AG09319 (cell line): Measurements from ENCODE around the gene ZNF407.

Experiments
- DNase-seq: peaks from one replicate; pipeline ENCODE4 v3.0.0-alpha.2; 2010; ENCODE audit warnings: low read depth; ENCODE audit errors: extremely low read depth
- TF ChIP-seq, protein P1 (sequence below): IDR thresholded peaks from 2 replicates; pipeline ENCODE4 v1.5.1; 2011; ENCODE audit warnings: low read depth, mild to moderate bottlenecking, inconsistent platforms, low read length, moderate library complexity

ZNF407 gene

DNA sequence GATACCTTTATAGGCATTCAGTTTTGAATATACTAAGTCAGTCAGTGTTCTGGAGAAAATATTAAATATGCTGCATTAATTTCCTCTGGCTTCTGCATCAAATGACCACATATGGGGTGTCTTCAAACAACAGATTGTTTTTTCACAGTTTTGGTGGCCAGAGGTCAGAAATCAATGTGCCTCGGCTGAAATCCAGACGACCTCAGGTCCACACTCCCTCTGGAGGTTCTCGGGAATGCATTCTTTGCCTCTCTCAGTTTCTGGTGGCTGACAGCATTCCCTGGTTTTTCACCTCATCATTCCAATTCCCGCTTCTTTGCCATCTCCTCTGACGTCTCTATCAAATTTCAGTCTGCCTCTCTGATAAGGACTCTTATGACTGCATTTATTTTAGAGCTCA is 142.3 kb downstream of the ZNF407 start:
- no peak for DNase-seq
- TF ChIP-seq, protein P1, sequence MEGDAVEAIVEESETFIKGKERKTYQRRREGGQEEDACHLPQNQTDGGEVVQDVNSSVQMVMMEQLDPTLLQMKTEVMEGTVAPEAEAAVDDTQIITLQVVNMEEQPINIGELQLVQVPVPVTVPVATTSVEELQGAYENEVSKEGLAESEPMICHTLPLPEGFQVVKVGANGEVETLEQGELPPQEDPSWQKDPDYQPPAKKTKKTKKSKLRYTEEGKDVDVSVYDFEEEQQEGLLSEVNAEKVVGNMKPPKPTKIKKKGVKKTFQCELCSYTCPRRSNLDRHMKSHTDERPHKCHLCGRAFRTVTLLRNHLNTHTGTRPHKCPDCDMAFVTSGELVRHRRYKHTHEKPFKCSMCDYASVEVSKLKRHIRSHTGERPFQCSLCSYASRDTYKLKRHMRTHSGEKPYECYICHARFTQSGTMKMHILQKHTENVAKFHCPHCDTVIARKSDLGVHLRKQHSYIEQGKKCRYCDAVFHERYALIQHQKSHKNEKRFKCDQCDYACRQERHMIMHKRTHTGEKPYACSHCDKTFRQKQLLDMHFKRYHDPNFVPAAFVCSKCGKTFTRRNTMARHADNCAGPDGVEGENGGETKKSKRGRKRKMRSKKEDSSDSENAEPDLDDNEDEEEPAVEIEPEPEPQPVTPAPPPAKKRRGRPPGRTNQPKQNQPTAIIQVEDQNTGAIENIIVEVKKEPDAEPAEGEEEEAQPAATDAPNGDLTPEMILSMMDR = no peak

DNA sequence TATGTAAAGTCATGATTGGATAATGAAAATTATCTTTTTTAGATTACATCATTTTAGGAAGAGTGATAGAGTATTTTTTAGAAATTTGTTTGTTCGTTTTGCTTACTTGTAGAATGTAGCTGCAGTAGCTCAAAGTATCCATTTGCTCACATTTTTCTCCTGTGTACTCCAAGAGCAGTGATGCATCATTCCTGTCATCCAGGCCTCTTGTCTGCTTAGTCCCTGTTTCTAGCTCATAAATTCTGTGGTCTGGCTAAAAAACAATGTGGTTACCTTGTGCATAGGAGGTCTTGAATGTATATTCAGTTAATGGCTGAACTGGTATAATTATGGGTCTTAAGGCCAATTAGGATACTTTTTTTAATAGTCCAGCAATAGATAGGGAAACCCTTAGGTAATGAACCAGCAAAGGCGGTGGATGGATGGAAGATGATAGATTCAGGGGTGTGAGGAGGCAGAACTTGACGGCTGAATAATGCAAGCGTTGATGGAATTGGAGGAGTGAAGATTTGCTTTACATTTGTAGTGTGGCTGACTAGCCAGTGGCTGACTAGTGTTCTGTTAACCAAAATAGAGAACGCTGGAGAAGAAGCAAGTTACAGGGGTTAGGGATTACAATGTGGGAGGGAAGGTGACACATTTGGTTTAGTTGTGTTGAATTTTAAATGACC is 145.0 kb downstream of the ZNF407 start:
- no peak for DNase-seq
- TF ChIP-seq, protein P1 = no peak

DNA sequence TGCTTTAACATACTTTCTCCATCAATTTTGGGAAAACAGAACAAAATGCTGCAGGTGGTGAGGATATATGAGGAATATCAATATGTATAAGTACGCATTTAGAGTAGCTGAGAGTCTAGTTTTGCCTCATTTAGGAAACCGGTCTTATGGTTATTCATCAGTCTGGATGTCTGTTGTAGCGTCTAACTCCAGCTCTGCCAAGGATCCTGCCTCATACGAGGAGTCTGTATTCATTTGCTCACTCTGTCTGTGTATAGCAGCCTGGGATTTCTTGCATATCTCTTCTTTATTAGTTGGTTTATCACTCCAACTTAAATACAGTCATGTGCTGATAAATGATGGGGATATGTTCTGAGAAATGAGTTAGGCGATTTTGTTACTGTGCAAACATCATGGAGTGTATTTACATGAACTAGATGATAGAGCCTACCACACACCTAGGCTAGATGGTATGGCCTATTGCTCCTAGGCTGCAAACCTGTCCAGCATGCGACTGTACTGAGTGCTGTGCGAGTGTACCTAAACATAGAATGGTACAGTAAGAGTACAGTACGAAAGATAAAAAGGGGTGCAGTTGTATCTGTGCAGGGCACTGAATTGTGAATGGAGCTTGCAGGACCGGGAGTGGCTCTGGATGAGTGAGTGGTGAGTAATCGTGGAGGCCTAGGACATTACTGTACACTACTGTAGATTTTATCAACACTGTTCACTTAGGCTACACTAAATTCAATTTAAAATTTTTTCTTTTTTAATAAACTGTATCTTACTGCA is 148.1 kb downstream of the ZNF407 start:
- DNase-seq = no peak
- TF ChIP-seq, protein P1 = no peak

DNA sequence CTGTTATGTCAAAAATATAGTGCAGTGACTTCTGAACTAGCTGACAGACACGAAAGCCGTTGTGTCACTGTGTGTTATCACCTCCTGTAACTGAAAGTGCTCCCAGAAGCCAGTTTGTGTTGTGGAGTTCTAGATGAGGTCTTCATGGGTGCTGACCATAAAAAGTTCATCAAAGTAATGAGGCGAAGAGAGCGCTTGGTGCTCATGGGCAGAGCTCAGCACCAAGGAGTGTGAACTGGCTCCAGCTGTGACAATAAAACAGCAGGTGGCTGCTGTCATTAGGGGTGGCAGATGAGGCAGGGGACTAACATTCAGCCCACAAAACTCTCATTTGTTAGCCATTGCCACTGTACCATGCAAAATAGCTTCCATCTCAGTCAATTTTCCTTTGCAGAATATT is 151.1 kb downstream of the ZNF407 start:
- TF ChIP-seq, protein P1 = no peak
- DNase-seq = no peak

DNA sequence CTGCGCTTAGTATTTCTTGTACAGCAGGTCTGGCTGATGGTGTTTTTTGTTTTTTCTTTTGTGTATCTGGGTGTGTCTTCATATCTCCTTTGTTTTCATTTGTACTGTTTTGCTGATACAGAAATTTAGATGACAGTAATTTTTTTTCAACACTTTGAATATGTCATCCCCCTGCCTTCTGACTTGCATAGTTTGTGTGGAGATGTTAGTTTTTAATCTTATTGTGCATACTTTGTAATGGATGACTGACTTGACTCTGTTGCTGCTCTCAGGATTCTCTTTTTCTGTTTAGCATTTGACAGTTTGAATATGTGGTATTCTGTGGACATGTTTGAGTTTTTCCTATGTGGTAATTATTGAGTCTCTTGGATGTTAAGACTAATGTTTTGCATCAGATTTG is 161.3 kb downstream of the ZNF407 start:
- no peak for DNase-seq
- TF ChIP-seq, protein P1 = no peak

DNA sequence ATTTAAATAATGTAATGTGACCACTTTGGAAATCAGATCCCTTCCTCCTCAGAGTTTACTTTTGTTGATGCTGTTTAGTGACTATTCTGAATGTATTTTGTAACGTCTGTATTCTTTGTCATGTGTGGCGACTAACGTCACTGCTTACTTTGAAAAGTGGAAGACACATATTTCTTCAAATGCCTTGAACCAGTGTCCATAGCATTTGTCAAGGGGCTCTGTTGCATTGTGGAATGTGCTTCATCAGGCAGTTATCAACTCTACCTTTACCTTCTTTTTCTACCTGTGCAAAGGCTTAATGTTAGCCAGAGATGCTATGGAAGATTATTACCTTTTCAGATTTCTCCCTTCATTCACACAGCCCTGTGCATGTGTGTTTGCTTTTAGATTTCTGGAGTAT is 162.4 kb downstream of the ZNF407 start:
- TF ChIP-seq, protein P1 = no peak
- no peak for DNase-seq

DNA sequence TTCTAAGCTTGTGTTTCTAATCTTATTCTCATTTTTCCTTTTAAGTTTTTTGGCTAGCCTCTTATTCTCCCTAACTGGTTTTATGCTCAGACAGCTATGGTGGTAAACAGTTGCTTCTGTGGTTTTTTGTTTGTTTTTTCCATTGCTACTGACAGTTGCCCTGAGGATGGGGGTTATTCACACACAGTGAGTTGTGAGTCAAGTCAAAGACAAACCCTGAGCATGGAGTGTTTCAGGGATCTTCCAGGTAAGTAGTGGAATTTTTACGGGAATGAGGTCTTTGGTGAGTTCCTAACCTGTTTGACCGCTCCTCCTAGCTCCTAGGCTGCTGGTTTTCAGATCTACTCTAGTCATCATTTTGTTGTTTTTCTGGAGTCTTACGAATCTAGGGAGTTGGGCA is 162.8 kb downstream of the ZNF407 start:
- TF ChIP-seq, protein P1 = no peak
- DNase-seq = no peak
